Fibroblast of gingiva (primary cell): ENCODE measurements around the gene BORCS6.

Experiments
- DNase-seq: peaks from one replicate; pipeline ENCODE4 v3.0.0-alpha.2; 2011; ENCODE audit warnings: low read depth

The BORCS6 gene

GRCh38 chr17:8210761-8211458 is 20.9 kb upstream of the BORCS6 start:
- no peak for DNase-seq

DNA sequence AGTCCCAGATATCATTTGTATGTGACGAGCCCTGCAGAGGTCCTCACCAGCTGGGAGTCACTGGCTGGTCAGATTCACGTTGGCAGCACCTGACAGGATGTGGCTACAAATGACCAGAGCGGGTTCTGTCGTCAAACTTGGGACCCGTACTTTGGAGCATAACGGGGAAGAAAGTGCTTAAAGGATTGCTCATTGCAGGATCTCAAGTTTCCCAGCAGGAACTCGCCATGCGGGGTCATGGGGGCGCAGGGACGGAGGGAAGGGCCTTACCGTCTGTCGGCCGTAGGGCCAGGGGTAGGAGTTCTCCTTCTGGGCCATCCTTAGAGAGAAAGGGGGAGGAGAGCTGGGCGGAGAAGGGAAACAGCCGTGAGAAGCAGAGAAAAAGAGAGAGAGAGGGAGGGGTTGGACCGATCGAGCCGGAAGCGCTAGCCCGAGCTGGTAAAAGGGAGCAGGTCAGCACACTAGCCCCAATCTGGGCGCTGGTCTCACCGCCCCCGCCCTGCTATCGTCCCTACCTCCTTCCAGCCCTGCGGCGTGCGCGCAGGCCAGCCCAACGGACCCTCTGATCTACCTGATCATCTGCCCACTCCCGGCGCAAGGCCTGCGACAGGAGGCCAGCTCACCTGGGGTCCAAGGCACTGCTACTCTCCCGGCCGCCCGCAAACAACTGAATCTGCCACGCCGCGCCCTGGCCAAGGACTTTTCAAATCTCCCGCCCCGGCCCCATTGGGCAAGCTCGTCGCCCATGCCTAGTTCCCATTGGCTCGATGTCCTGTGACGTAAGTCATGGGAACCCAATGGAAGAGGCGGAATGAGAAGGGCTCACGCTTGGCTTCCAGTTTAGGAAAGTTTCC is 20.2 kb upstream of the BORCS6 start, which contains the start of gene AURKB:
TSS of gene AURKB (minus strand) at position 669 of the 854 bp plus-strand sequence. CDS start at position 318, 351 bp downstream.
- peak; percentile 96 for DNase-seq

GRCh38 chr17:8206536-8206935 is 16.6 kb upstream of the BORCS6 start:
- no peak for DNase-seq

DNA sequence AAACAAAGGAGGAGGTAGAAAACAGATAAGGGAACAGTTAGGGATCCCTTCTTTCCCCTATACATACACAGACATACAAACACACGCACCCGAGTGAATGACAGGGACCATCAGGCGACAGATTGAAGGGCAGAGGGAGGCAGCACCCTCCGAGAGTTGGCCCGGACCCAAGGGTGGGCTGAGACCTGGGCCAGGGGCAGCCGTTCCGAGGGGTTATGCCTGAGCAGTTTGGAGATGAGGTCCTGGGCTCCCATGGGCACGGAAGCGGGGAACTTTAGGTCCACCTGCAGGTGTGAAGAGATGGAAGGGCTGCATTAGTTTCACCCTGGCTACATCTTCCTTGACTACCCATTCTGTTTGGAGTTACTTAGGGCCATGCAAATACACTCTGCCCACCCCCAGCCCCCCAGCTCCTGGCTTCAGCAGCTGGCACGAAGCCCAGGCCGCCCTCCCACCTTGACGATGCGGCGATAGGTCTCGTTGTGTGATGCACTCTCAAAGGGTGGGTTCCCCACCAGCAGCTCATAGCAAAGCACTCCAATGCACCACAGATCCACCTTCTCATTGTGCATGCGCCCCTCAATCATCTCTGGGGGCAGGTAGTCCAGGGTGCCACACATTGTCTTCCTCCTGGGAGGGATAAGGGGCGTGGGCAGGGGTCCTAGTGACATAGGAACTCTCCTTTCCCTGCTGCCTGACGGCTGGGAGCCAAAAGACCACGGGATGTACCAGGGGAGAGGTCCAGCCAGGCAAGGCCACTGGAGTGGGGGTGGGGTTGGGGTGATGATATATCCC is 15.0 kb upstream of the BORCS6 start:
- DNase-seq, result no peak

DNA sequence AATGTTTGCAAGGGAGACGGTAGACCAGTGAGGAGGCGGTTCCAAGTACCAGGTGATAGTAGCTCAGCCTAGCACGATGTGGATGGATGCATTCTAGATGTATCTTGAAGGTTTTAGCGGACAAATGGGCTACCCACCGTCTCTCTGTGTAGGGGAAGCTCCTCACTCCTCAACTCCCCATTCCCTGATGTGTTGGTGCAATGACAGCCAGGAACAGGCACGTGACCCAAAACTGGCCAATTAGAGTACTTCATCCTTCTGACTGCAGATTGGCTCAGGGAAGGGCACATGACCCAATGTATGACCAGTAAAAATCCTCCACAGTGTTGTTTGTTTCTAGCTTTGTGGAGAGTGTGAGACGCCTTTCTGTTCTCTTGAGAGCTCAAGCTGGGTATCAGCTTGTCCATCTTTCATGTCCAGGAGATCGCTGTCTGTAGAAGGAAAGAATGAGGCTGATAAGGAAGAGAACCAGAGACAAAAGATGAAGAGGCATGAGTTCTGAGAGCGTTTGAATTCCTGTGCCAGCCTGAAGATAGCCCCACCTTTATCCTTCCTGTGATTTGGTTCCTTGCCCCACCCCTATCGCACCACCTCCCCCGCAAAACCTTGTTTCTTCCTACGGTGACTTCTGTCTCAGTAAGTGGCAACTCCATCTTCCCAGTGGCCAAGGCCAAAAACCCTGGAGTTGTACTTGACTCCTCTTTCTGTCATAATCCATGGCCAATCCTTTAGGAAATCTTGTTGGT is 2.3 kb upstream of the BORCS6 start:
- peak; percentile 84 for DNase-seq

GRCh38 chr17:8190506-8190905 is 526 bp upstream of the BORCS6 start:
- DNase-seq, result no peak

- DNase-seq, result no peak
These were observed 804 bp downstream of the BORCS6 start for GRCh38 chr17:8189041-8189710.

GRCh38 chr17:8188263-8188839 is 1.6 kb downstream of the BORCS6 start:
- DNase-seq, result no peak

DNA sequence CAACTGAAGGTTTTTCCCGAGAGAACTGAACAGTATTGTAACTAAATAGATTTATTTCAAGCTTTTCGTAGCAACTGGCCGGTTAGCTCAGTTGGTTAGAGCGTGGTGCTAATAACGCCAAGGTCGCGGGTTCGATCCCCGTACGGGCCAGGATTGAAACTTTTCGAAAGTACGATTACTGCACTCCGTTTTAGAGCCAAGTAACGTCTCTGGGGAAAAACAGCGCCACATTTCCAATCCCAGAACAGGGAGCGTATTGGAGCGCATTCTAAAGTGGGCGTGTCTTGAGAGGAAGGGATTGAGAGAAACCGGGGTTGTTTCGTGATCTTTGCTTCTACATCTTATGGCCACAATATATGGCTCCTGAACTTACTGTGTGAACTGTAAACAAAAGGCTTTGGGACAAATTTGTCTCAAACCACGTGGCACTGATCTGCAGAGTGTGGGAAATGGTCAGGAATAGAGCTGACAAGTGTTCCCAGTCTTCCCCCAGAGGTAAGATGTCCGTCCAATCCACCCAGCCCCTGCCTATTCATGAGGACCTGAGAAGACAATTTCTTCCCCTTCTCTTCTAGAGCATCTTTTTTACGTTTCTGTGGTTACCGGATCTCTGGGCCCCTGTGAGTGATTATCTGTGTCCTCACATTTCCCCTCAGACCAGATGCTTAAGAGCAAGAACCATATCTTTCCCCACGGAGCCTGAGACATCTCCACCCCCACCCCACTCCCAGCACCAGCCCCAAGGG is 2.3 kb downstream of the BORCS6 start:
- peak; percentile 99 for DNase-seq

DNA sequence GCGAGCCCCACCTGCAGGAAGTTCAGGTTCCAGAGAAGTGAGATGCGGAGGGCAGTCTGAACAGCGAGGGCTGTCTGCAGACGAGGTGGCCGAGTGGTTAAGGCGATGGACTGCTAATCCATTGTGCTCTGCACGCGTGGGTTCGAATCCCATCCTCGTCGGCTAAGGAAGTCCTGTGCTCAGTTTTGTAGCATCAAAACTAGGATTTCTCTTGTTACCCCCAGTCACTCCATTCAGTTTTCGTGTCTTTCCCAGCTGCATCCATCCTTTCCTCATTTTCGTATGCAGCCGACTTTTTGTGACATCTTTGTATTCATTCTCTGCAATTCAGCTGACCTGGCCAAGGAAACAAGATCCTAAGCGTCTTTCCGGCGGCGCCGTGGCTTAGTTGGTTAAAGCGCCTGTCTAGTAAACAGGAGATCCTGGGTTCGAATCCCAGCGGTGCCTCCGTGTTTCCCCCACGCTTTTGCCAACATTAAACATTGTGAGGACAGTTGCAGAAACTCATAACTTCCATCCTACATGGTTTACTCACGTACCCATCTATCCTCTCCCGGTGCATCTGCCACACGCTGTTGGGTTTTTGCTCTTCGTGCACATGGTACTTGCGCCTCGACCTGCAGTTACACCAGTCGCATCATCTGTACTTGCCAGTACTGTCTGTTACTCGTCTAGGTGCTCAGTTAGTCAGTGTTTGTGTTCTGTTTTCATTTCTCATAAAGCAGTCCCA is 3.0 kb downstream of the BORCS6 start:
- peak; percentile 94 for DNase-seq

- DNase-seq, result no peak
These were observed 3.6 kb downstream of the BORCS6 start for GRCh38 chr17:8186446-8186786.

GRCh38 chr17:8185582-8186445 is 4.2 kb downstream of the BORCS6 start:
- peak; percentile 63 for DNase-seq

DNA sequence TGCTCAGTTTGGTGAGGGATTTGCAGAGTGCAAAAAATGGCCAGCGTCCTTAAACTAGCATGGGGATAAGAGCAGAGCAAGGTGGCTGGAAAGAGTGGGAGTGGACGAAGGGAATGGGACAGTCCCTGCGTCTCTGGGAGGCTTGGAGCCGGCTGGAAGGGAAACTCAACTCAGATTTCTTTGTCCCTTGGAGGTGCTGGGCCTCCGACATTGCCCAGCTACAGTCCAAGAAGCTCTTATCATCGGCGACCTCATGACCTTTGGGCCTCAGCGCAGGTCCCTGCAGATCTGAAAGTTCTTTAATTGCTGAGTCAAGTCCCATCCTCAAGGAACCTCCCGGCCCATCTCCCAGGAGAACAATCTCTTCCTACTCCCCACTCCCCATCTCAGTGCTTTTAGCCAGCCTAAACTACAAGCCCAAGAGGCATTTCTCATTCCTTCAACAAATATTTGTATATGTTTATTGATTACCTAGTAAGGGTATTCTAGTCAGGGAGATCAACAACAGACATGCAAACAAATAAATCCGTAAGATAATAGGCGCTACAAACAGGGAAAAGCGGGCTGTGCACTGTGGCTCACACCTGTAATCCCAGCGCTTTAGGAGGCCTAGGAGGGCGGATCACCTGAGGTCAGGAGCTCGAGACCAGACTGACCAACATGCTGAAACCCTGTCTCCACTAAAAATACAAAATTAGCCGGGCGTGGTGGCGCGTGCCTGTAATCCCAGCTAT is 12.8 kb downstream of the BORCS6 start:
- DNase-seq, result no peak

- DNase-seq, result peak; percentile 77
These were observed 13.6 kb downstream of the BORCS6 start, which contains the start of gene TMEM107 for GRCh38 chr17:8176197-8176940. TSS of gene TMEM107 (minus strand) at chr17:8176380. CDS start at chr17:8176286, 94 bp downstream.

GRCh38 chr17:8175795-8176196 is 14.2 kb downstream of the BORCS6 start:
- no peak for DNase-seq

DNA sequence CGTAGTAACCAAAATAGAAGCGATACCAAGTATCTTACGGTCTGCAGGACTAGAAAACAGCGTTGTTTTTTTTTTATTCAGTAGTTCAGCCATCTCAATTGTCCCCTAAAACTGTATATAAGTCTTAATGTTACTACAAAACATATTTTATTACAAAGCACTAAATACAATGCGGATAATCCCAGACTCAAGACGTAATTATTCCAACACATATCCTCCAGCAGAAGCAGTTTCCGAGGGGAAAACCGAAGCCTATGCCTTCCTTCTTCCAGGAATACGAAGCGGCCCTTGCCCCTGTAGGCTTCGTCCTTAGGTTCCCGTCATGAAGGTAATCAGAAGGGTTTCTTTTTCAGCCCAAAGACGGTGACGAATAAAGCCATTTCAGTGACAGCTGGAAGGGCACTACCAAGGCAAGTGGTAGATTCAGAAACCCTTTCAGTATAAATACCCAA is 16.1 kb downstream of the BORCS6 start:
- no peak for DNase-seq
